ENCODE results near the gene STUM.

The STUM gene

DNA sequence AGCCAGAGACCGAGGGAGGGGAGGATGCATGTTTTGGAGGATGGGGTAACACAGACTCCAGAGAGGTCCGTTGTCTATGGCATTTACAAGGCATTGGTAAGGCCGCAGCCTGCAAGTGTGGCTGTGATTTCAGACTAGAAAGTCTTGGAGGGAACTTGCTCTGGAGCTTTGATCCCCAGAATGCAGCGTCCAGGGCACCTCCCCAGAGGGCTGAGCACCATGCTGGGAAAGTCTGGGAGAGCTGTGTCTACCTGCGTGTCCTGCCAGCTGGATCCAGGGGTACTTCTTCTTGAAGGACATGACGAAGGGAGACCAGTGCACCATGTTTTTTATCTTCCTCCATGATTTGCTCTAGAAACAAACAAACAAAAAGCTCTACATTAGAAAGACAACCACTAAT is 99.9 kb downstream of the STUM start:
- Histone ChIP-seq H3K27me3 (ENCODE audit: control insufficient read depth in 5 of 5, insufficient read depth in 4 of 5, low read length in 5 of 5) (no peaks in the 10 kb centered on the region), H3K9ac (ENCODE audit: low read length in 5 of 5) (no peak overlapping the region), H3K9me3 (ENCODE audit: control insufficient read depth in 5 of 5, low read length in 5 of 5) (no peaks in the 10 kb centered on the region), H3K36me3 (ENCODE audit: control insufficient read depth in 5 of 5, insufficient read depth in 5 of 5, low read length in 5 of 5) (peaks cover 0 to 59% (median 46%) of the 10 kb centered on the region in 5 donors), H3K4me3 (ENCODE audit: low read depth in 1 of 5, low read length in 5 of 5) (no peak overlapping the region), H3K27ac (ENCODE audit: low read depth, low read length) (no peak overlapping the region), H3K4me1 (ENCODE audit: control insufficient read depth in 5 of 5, insufficient read depth in 5 of 5, low read length in 5 of 5) (peaks cover 0 to 52% (median 10%) of the 10 kb centered on the region in 5 donors)

DNA sequence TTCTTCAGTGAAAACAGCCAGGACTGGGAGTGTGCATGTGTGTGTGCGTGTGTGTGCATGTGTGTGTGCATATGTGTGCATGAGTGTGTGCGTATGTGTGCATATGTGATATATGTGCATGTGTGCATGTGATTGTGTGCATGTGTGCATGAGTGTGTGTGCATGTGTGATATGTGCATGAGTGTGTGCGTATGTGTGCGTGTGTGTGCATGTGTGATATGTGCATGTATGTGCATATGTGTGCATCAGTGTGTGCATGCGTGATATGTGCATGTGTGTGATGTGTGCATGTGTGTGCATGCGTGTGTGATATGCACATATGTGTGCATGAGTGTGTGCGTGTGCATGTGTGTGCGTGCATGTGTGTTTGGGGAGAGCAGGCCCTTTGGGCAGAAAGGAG is 100.7 kb downstream of the STUM start:
- Histone ChIP-seq H3K36me3 (ENCODE audit: control insufficient read depth in 5 of 5, insufficient read depth in 5 of 5, low read length in 5 of 5) (peaks cover 0 to 51% (median 39%) of the 10 kb centered on the region in 5 donors), H3K4me1 (ENCODE audit: control insufficient read depth in 5 of 5, insufficient read depth in 5 of 5, low read length in 5 of 5) (peaks cover 0 to 52% (median 13%) of the 10 kb centered on the region in 5 donors), H3K9me3 (ENCODE audit: control insufficient read depth in 5 of 5, low read length in 5 of 5) (no peaks in the 10 kb centered on the region), H3K27ac (ENCODE audit: low read depth, low read length) (no peak overlapping the region), H3K27me3 (ENCODE audit: control insufficient read depth in 5 of 5, insufficient read depth in 4 of 5, low read length in 5 of 5) (no peaks in the 10 kb centered on the region), H3K4me3 (ENCODE audit: low read depth in 1 of 5, low read length in 5 of 5) (no peak overlapping the region), H3K9ac (ENCODE audit: low read length in 5 of 5) (no peak overlapping the region)

DNA sequence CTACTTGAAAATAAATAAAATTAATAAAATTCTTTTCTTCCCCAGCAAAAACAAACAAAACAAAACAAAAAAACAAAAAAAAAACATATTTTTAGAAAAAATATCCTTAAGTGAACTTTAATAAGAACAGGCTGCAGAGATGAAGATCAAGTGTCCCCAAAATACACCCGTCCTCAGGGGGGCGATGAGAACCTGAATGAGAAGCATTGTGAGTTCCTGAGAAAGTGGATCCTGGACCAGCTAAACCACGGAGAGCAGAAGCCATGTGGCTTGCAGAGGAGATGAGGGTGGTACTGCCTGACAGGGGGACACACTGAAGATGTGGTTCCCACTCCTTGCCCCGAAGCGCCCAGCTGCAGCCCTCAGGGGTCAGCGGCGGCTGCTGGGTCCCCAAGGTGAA is 101.2 kb downstream of the STUM start:
- peaks cover 0 to 46% (median 39%) of the 10 kb centered on the region in 5 donors for H3K36me3 ChIP-seq (ENCODE audit: control insufficient read depth in 5 of 5, insufficient read depth in 5 of 5, low read length in 5 of 5)
- no peak overlapping the region for H3K4me3 ChIP-seq (ENCODE audit: low read depth in 1 of 5, low read length in 5 of 5)
- peak overlapping the region; percentile 30 for H3K27ac ChIP-seq (ENCODE audit: low read depth, low read length)
- H3K4me1 ChIP-seq (ENCODE audit: control insufficient read depth in 5 of 5, insufficient read depth in 5 of 5, low read length in 5 of 5) = peaks cover 5 to 52% (median 17%) of the 10 kb centered on the region in 5 donors
- no peaks in the 10 kb centered on the region for H3K9me3 ChIP-seq (ENCODE audit: control insufficient read depth in 5 of 5, low read length in 5 of 5)
- H3K9ac ChIP-seq (ENCODE audit: low read length in 5 of 5) = no peak overlapping the region
- no peaks in the 10 kb centered on the region for H3K27me3 ChIP-seq (ENCODE audit: control insufficient read depth in 5 of 5, insufficient read depth in 4 of 5, low read length in 5 of 5)

DNA sequence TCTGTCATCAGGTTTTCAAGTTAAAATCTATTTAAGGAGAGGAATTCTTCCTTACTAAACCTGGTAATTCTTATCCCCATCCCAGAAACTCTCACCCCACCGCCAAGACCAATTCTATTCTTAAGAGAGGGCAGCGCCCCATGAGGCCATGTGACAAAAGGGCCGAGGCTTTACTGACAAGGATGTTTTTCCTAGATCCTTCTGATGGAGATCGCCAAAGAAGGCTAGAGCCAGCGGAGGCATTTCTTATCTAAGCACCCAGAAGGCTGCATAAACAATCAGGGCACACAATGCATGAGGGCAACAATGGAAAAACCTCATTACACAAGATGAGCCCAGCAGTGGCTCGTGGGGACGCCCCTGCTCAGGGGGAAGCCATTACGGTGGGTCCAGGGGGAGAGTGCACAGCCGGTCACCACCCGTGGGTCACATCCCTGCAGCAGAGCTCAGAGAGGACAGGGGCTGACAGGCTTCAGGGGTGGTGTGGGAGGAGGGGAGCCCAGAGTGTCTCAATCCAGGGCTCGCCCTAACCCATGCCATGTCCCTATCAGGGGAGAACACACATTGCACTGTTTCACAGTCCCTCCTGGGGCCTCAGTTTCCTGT is 101.8 kb downstream of the STUM start:
- Histone ChIP-seq H3K27me3 (ENCODE audit: control insufficient read depth in 5 of 5, insufficient read depth in 4 of 5, low read length in 5 of 5) (no peaks in the 10 kb centered on the region), H3K9me3 (ENCODE audit: control insufficient read depth in 5 of 5, low read length in 5 of 5) (no peaks in the 10 kb centered on the region), H3K36me3 (ENCODE audit: control insufficient read depth in 5 of 5, insufficient read depth in 5 of 5, low read length in 5 of 5) (peaks cover 0 to 40% (median 33%) of the 10 kb centered on the region in 5 donors), H3K27ac (ENCODE audit: low read depth, low read length) (peak overlapping the region; percentile 30), H3K4me1 (ENCODE audit: control insufficient read depth in 5 of 5, insufficient read depth in 5 of 5, low read length in 5 of 5) (peaks cover 5 to 52% (median 23%) of the 10 kb centered on the region in 5 donors), H3K9ac (ENCODE audit: low read length in 5 of 5) (no peak overlapping the region), H3K4me3 (ENCODE audit: low read depth in 1 of 5, low read length in 5 of 5) (no peak overlapping the region)

DNA sequence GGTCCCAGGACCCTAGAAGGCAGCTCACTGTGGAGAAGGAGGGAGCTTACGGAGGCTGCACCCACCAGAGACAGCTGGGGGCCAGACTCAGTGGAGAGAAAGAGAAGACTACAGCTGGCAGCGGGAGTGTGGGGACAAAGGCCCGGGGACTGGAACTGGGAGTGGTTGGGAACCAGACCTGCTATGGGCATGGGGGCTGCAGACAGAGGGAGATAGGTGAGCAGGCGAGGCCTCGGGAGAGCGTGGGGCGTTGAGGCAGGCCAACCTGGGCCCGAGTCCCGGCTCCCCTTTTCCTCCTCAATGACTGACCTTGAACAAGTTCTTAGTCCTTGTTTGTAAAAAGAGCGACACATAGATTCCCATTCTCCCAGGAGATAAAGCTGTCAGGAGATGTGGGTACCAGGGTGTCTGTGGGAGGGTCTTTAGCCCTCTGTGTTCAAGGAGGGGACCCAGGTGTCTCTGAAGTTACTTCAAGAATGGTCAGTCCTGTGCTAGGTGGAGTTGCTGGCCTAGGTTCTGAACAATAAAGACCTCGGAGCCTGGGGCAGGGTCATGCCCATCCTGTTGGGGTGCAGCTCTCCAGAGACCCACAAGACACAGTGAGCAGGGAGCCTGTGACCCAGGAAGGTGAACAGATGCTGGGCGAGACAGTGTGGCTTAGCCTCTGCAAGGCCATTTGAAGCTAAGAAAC is 102.6 kb downstream of the STUM start:
- Histone ChIP-seq H3K4me3 (ENCODE audit: low read depth in 1 of 5, low read length in 5 of 5) (no peak overlapping the region), H3K36me3 (ENCODE audit: control insufficient read depth in 5 of 5, insufficient read depth in 5 of 5, low read length in 5 of 5) (peaks cover 0 to 31% (median 25%) of the 10 kb centered on the region in 5 donors), H3K4me1 (ENCODE audit: control insufficient read depth in 5 of 5, insufficient read depth in 5 of 5, low read length in 5 of 5) (peaks cover 5 to 52% (median 28%) of the 10 kb centered on the region in 5 donors), H3K9ac (ENCODE audit: low read length in 5 of 5) (no peak overlapping the region), H3K27ac (ENCODE audit: low read depth, low read length) (no peak overlapping the region), H3K9me3 (ENCODE audit: control insufficient read depth in 5 of 5, low read length in 5 of 5) (no peaks in the 10 kb centered on the region), H3K27me3 (ENCODE audit: control insufficient read depth in 5 of 5, insufficient read depth in 4 of 5, low read length in 5 of 5) (no peaks in the 10 kb centered on the region)

DNA sequence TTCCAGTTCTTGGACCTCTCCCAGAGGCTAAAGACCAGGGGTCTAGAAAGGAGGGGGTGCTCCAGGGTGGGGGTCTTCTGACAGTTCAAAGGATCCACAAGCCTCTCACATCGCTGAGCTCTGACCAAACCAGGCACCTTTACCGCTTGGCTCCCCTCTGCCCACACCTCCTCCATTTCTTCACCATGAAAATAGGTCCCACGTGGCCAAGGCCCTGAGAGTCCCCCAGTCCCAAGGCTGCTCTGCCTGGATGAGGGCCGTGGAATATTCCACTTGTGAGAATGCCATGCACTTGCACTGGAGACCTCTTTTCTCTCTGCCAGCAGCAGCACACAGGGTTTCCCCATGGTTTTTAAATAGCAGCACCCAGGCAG is 103.2 kb downstream of the STUM start:
- Histone ChIP-seq H3K36me3 (ENCODE audit: control insufficient read depth in 5 of 5, insufficient read depth in 5 of 5, low read length in 5 of 5) (peaks cover 0 to 26% (median 21%) of the 10 kb centered on the region in 5 donors), H3K4me1 (ENCODE audit: control insufficient read depth in 5 of 5, insufficient read depth in 5 of 5, low read length in 5 of 5) (peaks cover 9 to 57% (median 31%) of the 10 kb centered on the region in 5 donors), H3K27me3 (ENCODE audit: control insufficient read depth in 5 of 5, insufficient read depth in 4 of 5, low read length in 5 of 5) (no peaks in the 10 kb centered on the region), H3K9me3 (ENCODE audit: control insufficient read depth in 5 of 5, low read length in 5 of 5) (no peaks in the 10 kb centered on the region), H3K27ac (ENCODE audit: low read depth, low read length) (no peak overlapping the region), H3K9ac (ENCODE audit: low read length in 5 of 5) (no peak overlapping the region), H3K4me3 (ENCODE audit: low read depth in 1 of 5, low read length in 5 of 5) (no peak overlapping the region)

DNA sequence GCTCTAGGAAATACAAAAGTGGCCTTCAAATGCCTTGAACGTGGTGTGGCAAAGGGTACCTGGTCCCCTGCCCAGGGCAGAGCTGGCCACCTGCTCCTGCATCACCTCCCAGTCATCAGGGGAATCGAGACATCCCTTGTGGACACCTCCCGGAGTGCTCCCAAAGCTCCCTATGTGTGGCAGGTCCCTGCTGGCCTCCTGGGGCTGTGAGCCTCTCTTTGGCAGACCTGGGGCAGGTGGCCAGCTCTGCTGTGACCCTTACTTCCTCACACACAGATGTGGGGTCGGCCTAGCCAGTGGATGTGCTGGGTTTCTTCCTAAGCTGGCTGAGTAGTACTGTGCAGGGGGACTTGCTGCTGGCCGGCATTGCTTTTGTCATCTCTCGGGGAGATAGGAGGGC is 104.0 kb downstream of the STUM start:
- Histone ChIP-seq H3K9me3 (ENCODE audit: control insufficient read depth in 5 of 5, low read length in 5 of 5) (no peaks in the 10 kb centered on the region), H3K36me3 (ENCODE audit: control insufficient read depth in 5 of 5, insufficient read depth in 5 of 5, low read length in 5 of 5) (peaks cover 0 to 17% (median 12%) of the 10 kb centered on the region in 5 donors), H3K27me3 (ENCODE audit: control insufficient read depth in 5 of 5, insufficient read depth in 4 of 5, low read length in 5 of 5) (peaks cover 0 to 3% (median 0%) of the 10 kb centered on the region in 5 donors), H3K4me3 (ENCODE audit: low read depth in 1 of 5, low read length in 5 of 5) (no peak overlapping the region), H3K4me1 (ENCODE audit: control insufficient read depth in 5 of 5, insufficient read depth in 5 of 5, low read length in 5 of 5) (peaks cover 16 to 66% (median 40%) of the 10 kb centered on the region in 5 donors), H3K27ac (ENCODE audit: low read depth, low read length) (no peak overlapping the region), H3K9ac (ENCODE audit: low read length in 5 of 5) (no peak overlapping the region)

DNA sequence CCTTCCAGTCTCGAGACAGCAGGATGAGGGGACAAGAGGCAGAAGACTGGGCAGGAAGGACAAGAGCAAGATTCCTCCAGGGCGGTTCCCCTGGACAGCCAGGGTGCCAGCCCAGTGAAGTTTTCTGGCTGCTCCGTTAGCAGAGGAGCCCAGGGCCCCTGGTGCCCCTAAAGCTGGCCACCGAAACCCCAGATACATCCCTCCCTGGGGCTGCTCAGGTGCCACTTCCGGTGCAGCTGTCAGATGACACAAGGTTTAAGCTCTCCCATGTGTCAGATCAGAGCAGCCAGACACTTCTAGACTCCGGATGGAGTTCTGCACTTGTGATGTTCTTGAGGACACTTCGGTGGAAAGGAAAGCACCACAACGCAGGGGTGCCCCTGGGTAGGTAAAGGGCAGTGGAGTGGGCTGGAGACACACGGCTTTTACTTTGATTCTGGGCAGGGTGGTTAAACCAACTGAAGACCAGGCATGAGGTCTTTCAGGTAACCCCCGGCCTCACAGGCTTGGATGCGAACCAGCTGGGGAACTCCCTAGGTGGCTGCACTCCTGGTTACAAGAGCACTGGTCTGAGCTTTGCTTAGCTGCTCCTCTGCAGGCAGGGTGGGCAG is 104.9 kb downstream of the STUM start:
- H3K27ac ChIP-seq (ENCODE audit: low read depth, low read length) = peak overlapping the region; percentile 69
- peaks cover 0 to 3% (median 0%) of the 10 kb centered on the region in 5 donors for H3K27me3 ChIP-seq (ENCODE audit: control insufficient read depth in 5 of 5, insufficient read depth in 4 of 5, low read length in 5 of 5)
- no peak overlapping the region for H3K9ac ChIP-seq (ENCODE audit: low read length in 5 of 5)
- no peaks in the 10 kb centered on the region for H3K9me3 ChIP-seq (ENCODE audit: control insufficient read depth in 5 of 5, low read length in 5 of 5)
- peaks cover 0 to 9% (median 4%) of the 10 kb centered on the region in 5 donors for H3K36me3 ChIP-seq (ENCODE audit: control insufficient read depth in 5 of 5, insufficient read depth in 5 of 5, low read length in 5 of 5)
- no peak overlapping the region for H3K4me3 ChIP-seq (ENCODE audit: low read depth in 1 of 5, low read length in 5 of 5)
- H3K4me1 ChIP-seq (ENCODE audit: control insufficient read depth in 5 of 5, insufficient read depth in 5 of 5, low read length in 5 of 5) = peaks cover 17 to 74% (median 44%) of the 10 kb centered on the region in 5 donors

DNA sequence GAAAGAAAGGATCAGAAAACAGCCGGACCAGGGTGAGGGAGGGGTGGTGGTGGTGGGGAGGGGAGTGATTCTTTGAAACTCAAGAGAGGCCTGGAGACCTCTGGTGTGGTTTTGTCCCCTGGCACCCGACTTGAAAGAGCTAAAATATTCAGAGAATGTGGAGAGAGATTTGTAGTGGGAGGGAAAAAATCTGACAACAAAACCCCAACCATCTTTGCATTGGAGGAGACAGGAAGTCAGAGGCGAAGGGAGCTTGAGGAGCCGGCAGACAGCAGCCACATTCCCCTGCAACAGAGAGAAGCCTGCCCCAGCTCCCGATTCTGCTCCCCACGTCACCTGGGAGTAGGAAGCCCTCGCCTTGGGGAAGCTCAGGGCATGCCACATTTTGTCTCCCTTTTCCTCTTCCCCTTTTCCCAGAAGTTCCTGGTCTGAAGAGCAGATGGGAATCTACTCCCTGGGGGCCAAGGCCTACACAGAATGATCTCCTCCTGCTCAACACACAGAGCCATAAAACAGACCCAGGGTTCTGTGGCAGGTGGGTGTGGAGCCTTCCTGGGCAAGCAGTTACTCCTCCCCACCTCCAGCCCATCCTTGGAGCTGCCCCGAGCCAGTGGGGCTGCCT is 105.6 kb downstream of the STUM start:
- Histone ChIP-seq H3K9me3 (ENCODE audit: control insufficient read depth in 5 of 5, low read length in 5 of 5) (no peaks in the 10 kb centered on the region), H3K4me1 (ENCODE audit: control insufficient read depth in 5 of 5, insufficient read depth in 5 of 5, low read length in 5 of 5) (peaks cover 17 to 79% (median 50%) of the 10 kb centered on the region in 5 donors)

More for the DNA sequence above, 105.6 kb downstream of the STUM start:
- Histone ChIP-seq H3K9ac (ENCODE audit: low read length in 5 of 5) (peak overlapping the region in 2 of 5 donors; percentile 0 to 11), H3K4me3 (ENCODE audit: low read depth in 1 of 5, low read length in 5 of 5) (no peak overlapping the region), H3K27me3 (ENCODE audit: control insufficient read depth in 5 of 5, insufficient read depth in 4 of 5, low read length in 5 of 5) (peaks cover 0 to 3% (median 0%) of the 10 kb centered on the region in 5 donors), H3K36me3 (ENCODE audit: control insufficient read depth in 5 of 5, insufficient read depth in 5 of 5, low read length in 5 of 5) (peaks cover 0 to 3% (median under 1%) of the 10 kb centered on the region in 5 donors), H3K27ac (ENCODE audit: low read depth, low read length) (peak overlapping the region; percentile 69)
